ENCODE results near the gene PABPN1. TPM values are rescaled to one million over a fixed set of nuclear protein-coding genes. Genes with fewer than 3 reads are reported as not detected.

Gene PABPN1
- total RNA-seq, 1 donor from 2014 or later, result 86.9 TPM

Other genes with a start within 250 kb of the PABPN1 start
- 48.2 TPM for gene ACIN1, start 226.3 kb upstream of the PABPN1 start, total RNA-seq
- 14.4 TPM for gene C14orf119, start 226.0 kb upstream of the PABPN1 start, total RNA-seq
- gene CIROP, start 216.5 kb upstream of the PABPN1 start, total RNA-seq, result not detected
- gene CEBPE, start 202.2 kb upstream of the PABPN1 start, total RNA-seq, result not detected
- 6.7 TPM for gene SLC7A8, start 137.8 kb upstream of the PABPN1 start, total RNA-seq
- gene RNF212B, start 83.5 kb upstream of the PABPN1 start, total RNA-seq, result not detected
- gene HOMEZ, start 35.3 kb upstream of the PABPN1 start, total RNA-seq, result 8.9 TPM
- gene PPP1R3E, start 18.6 kb upstream of the PABPN1 start, total RNA-seq, result 11.5 TPM
- gene BCL2L2, start 14.6 kb upstream of the PABPN1 start, total RNA-seq, result 14.0 TPM
- gene SLC22A17, start 31.4 kb downstream of the PABPN1 start, total RNA-seq, result 3.6 TPM
- 0.68 TPM for gene EFS, start 43.7 kb downstream of the PABPN1 start, total RNA-seq
- gene IL25, start 51.4 kb downstream of the PABPN1 start, total RNA-seq, result not detected
- gene CMTM5, start 55.6 kb downstream of the PABPN1 start, total RNA-seq, result not detected
- gene MYH6, start 86.8 kb downstream of the PABPN1 start, total RNA-seq, result not detected
- not detected for gene MYH7, start 114.2 kb downstream of the PABPN1 start, total RNA-seq
- 12.1 TPM for gene NGDN, start 148.2 kb downstream of the PABPN1 start, total RNA-seq
- 0.81 TPM for gene ZFHX2, start 230.3 kb downstream of the PABPN1 start, total RNA-seq
- gene THTPA, start 234.8 kb downstream of the PABPN1 start, total RNA-seq, result 11.1 TPM
- 19.3 TPM for gene AP1G2, start 246.3 kb downstream of the PABPN1 start, total RNA-seq